HG02884 (cell line): ENCODE results near the gene ABLIM3.

Experiments
- ATAC-seq: cut with Tn5 transposase; IDR thresholded peaks from one replicate; pipeline ENCODE4 v1.9.1; 2021; ENCODE audit warnings: mild to moderate bottlenecking, moderate library complexity; ENCODE audit not compliant: unreplicated experiment

The ABLIM3 gene

GRCh38 chr5:149156435-149157083 lies 15.3 kb downstream of the ABLIM3 start:
- ATAC-seq: no peak

- no peak for ATAC-seq
Measured at GRCh38 chr5:149157330-149157729, 16.0 kb downstream of the ABLIM3 start.

- no peak for ATAC-seq
Measured at GRCh38 chr5:149160291-149160787, 19.0 kb downstream of the ABLIM3 start.

GRCh38 chr5:149161026-149161687 lies 19.9 kb downstream of the ABLIM3 start:
- no peak for ATAC-seq

GRCh38 chr5:149161850-149162249 lies 20.6 kb downstream of the ABLIM3 start:
- no peak for ATAC-seq

GRCh38 chr5:149162401-149163084 lies 21.2 kb downstream of the ABLIM3 start:
- ATAC-seq: peak; percentile 82

- no peak for ATAC-seq
Measured at GRCh38 chr5:149164731-149165130, 23.4 kb downstream of the ABLIM3 start.

GRCh38 chr5:149166128-149166527 lies 24.8 kb downstream of the ABLIM3 start:
- ATAC-seq: no peak

GRCh38 chr5:149166591-149167100 lies 25.4 kb downstream of the ABLIM3 start:
- no peak for ATAC-seq

GRCh38 chr5:149168276-149168906 lies 27.1 kb downstream of the ABLIM3 start:
- no peak for ATAC-seq

GRCh38 chr5:149170299-149170698 lies 29.0 kb downstream of the ABLIM3 start:
- no peak for ATAC-seq

- ATAC-seq: peak; percentile 76
Measured at GRCh38 chr5:149172261-149172660, 31.0 kb downstream of the ABLIM3 start.

GRCh38 chr5:149172709-149173505 lies 31.6 kb downstream of the ABLIM3 start:
- no peak for ATAC-seq

GRCh38 chr5:149174847-149175234 lies 33.5 kb downstream of the ABLIM3 start:
- no peak for ATAC-seq

GRCh38 chr5:149175346-149176105 lies 34.2 kb downstream of the ABLIM3 start:
- no peak for ATAC-seq

- ATAC-seq: no peak
Measured at GRCh38 chr5:149177339-149177843, 36.1 kb downstream of the ABLIM3 start.

GRCh38 chr5:149177911-149178565 lies 36.7 kb downstream of the ABLIM3 start:
- ATAC-seq: no peak

GRCh38 chr5:149181732-149182131 lies 40.4 kb downstream of the ABLIM3 start:
- ATAC-seq: no peak

GRCh38 chr5:149182241-149182640 lies 40.9 kb downstream of the ABLIM3 start:
- ATAC-seq: no peak
